ENCODE results near the gene ING3. TPM values are rescaled to one million over a fixed set of nuclear protein-coding genes. Genes with fewer than 3 reads are reported as not detected.

Gene ING3
- total RNA-seq, 4 donors from 2014 or later: 12.6 to 19.4 (median 14.9) TPM

- no peaks in the 10 kb centered on the region for H3K36me3 ChIP-seq
- intact Hi-C loops (cut with DNase I): loop anchor here (5.0 kb wide), 1 partner anchor 140 kb away; no protein-coding TSS in a partner anchor
- H3K27ac ChIP-seq (replicated peaks in 1 of 4): no peak overlapping the region
- no peaks in the 10 kb centered on the region for H3K27me3 ChIP-seq
- DNase-seq (ENCODE audit: extremely low spot score): no peak
- peak; percentile 30 to 63 for TF ChIP-seq POLR2AphosphoS5 (IDR thresholded peaks at IDR 0.05)
- no peak for TF ChIP-seq EP300 (IDR thresholded peaks at IDR 0.05)
- no peak for TF ChIP-seq CTCF (IDR thresholded peaks at IDR 0.05)
- TF ChIP-seq POLR2A (IDR thresholded peaks at IDR 0.05; ENCODE audit: low read depth): no peak
- H3K4me1 ChIP-seq: no peaks in the 10 kb centered on the region
- no peak overlapping the region for H3K4me3 ChIP-seq
- no peaks in the 10 kb centered on the region for H3K9me3 ChIP-seq
- 63% methylated on average over 3 of the region's 3 CpGs for WGBS
Measured at GRCh38 chr7:120941856-120942255, 8.7 kb upstream of the ING3 start.

- intact Hi-C loops (cut with DNase I): loop anchor here (5.0 kb wide), 1 partner anchor 141 kb away; no protein-coding TSS in a partner anchor
- DNase-seq (ENCODE audit: extremely low spot score): no peak
Measured at GRCh38 chr7:120942861-120943260, 7.7 kb upstream of the ING3 start.

GRCh38 chr7:120944826-120945562 lies 5.6 kb upstream of the ING3 start:
- TF ChIP-seq POLR2AphosphoS5 (IDR thresholded peaks at IDR 0.05): no peak
- no peak for TF ChIP-seq POLR2A (IDR thresholded peaks at IDR 0.05; ENCODE audit: low read depth)
- TF ChIP-seq CTCF (IDR thresholded peaks at IDR 0.05): no peak
- no peak for TF ChIP-seq EP300 (IDR thresholded peaks at IDR 0.05)
- H3K36me3 ChIP-seq: no peaks in the 10 kb centered on the region

More at GRCh38 chr7:120942861-120943260, 7.7 kb upstream of the ING3 start:
- no peak overlapping the region for H3K27ac ChIP-seq (replicated peaks in 1 of 4)
- no peak overlapping the region for H3K4me3 ChIP-seq
- no peaks in the 10 kb centered on the region for H3K9me3 ChIP-seq
- no peaks in the 10 kb centered on the region for H3K27me3 ChIP-seq
- no peaks in the 10 kb centered on the region for H3K36me3 ChIP-seq
- WGBS: 100% methylated on average over 1 of the region's 1 CpG
- no peaks in the 10 kb centered on the region for H3K4me1 ChIP-seq
- TF ChIP-seq POLR2A (IDR thresholded peaks at IDR 0.05; ENCODE audit: low read depth) (no peak), POLR2AphosphoS5 (IDR thresholded peaks at IDR 0.05) (no peak), CTCF (IDR thresholded peaks at IDR 0.05) (no peak), EP300 (IDR thresholded peaks at IDR 0.05) (no peak)

GRCh38 chr7:120947980-120948379 lies 2.6 kb upstream of the ING3 start:
- peaks cover 11 to 24% (median 16%) of the 10 kb centered on the region in 4 donors for H3K4me1 ChIP-seq
- DNase-seq (ENCODE audit: extremely low spot score): no peak
- intact Hi-C loops (cut with DNase I): no loop called here
- no peak overlapping the region for H3K4me3 ChIP-seq
- TF ChIP-seq POLR2AphosphoS5 (IDR thresholded peaks at IDR 0.05): no peak
- no peak for TF ChIP-seq CTCF (IDR thresholded peaks at IDR 0.05)
- TF ChIP-seq EP300 (IDR thresholded peaks at IDR 0.05): no peak
- no peak for TF ChIP-seq POLR2A (IDR thresholded peaks at IDR 0.05; ENCODE audit: low read depth)
- H3K9me3 ChIP-seq: no peaks in the 10 kb centered on the region
- no peaks in the 10 kb centered on the region for H3K27me3 ChIP-seq
- H3K27ac ChIP-seq (replicated peaks in 1 of 4): no peak overlapping the region
- no peaks in the 10 kb centered on the region for H3K36me3 ChIP-seq

More at GRCh38 chr7:120944826-120945562, 5.6 kb upstream of the ING3 start:
- no peaks in the 10 kb centered on the region for H3K9me3 ChIP-seq
- H3K27me3 ChIP-seq: no peaks in the 10 kb centered on the region
- no peak for DNase-seq (ENCODE audit: extremely low spot score)
- H3K27ac ChIP-seq (replicated peaks in 1 of 4): no peak overlapping the region
- 60% methylated on average over 6 of the region's 6 CpGs for WGBS
- intact Hi-C loops (cut with DNase I): loop anchor here (5.0 kb wide), 1 partner anchor 143 kb away; no protein-coding TSS in a partner anchor
- H3K4me1 ChIP-seq: peaks cover 0 to 7% (median 2%) of the 10 kb centered on the region in 4 donors
- H3K4me3 ChIP-seq: no peak overlapping the region

Data from esophagus muscularis mucosa (tissue), 4 donors.